GM19455 (cell line): ENCODE measurements around the gene TFDP1.

ENCODE experiments used
- ATAC-seq: cut with Tn5 transposase; IDR thresholded peaks from one replicate; pipeline ENCODE4 v1.9.1; 2021; ENCODE audit not compliant: unreplicated experiment

Gene TFDP1

GRCh38 chr13:113647351-113648215 is 63.0 kb downstream of the TFDP1 start:
- ATAC-seq: no peak

GRCh38 chr13:113648216-113648610 is 63.7 kb downstream of the TFDP1 start:
- no peak for ATAC-seq

- no peak for ATAC-seq
These were observed 64.7 kb downstream of the TFDP1 start for GRCh38 chr13:113649212-113649611.

GRCh38 chr13:113650275-113650674 is 65.7 kb downstream of the TFDP1 start:
- no peak for ATAC-seq

GRCh38 chr13:113650731-113651148 is 66.2 kb downstream of the TFDP1 start:
- ATAC-seq: no peak

- no peak for ATAC-seq
These were observed 67.2 kb downstream of the TFDP1 start for GRCh38 chr13:113651511-113652403.

GRCh38 chr13:113652404-113653263 is 68.1 kb downstream of the TFDP1 start:
- ATAC-seq: no peak

- ATAC-seq: no peak
These were observed 69.0 kb downstream of the TFDP1 start for GRCh38 chr13:113653264-113654174.

- no peak for ATAC-seq
These were observed 69.6 kb downstream of the TFDP1 start for GRCh38 chr13:113654175-113654560.

- no peak for ATAC-seq
These were observed 70.2 kb downstream of the TFDP1 start for GRCh38 chr13:113654591-113655345.

GRCh38 chr13:113655346-113656002 is 70.9 kb downstream of the TFDP1 start:
- no peak for ATAC-seq

GRCh38 chr13:113656003-113656588 is 71.5 kb downstream of the TFDP1 start:
- ATAC-seq: no peak

- no peak for ATAC-seq
These were observed 72.5 kb downstream of the TFDP1 start for GRCh38 chr13:113656831-113657671.

GRCh38 chr13:113657851-113658741 is 73.5 kb downstream of the TFDP1 start, which contains the start of gene ATP4B:
Gene ATP4B (minus strand): TSS chr13:113658198. CDS start chr13:113658144, 54 bp downstream.
- no peak for ATAC-seq

GRCh38 chr13:113658836-113659235 is 74.3 kb downstream of the TFDP1 start:
- ATAC-seq: no peak

- no peak for ATAC-seq
These were observed 74.8 kb downstream of the TFDP1 start for GRCh38 chr13:113659337-113659736.
